ENCODE data around the gene DCTN4. TPM values are rescaled to one million over a fixed set of nuclear protein-coding genes. Genes with fewer than 3 reads are reported as not detected.
A peak's percentile ranks its signal among the peaks of the same experiment; 100 is the strongest.

Gene DCTN4
- total and polyA plus RNA-seq, 2 experiments from 2014 or later = 15.4 to 41.8 TPM

DNA sequence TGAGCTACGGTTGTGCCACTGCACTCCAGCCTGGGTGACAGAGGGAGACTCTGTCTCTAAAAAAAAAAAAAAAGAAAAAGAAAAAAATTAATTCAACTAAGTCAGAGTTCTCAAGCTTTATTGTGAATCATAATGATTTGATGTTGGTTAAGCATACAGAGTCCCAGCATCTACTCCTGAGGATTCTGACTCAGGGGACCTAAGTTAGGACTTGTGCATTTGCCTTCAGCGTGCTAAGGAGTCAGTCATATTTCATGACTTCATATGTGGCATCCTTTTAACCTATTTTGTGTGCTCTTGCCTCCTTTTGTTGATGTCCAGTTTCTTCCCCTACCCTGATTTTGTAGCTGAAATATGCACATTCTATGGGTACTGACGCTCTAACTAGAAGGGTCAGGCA lies 94.9 kb downstream of the DCTN4 start (continued):
- TF ChIP-seq, protein P1, sequence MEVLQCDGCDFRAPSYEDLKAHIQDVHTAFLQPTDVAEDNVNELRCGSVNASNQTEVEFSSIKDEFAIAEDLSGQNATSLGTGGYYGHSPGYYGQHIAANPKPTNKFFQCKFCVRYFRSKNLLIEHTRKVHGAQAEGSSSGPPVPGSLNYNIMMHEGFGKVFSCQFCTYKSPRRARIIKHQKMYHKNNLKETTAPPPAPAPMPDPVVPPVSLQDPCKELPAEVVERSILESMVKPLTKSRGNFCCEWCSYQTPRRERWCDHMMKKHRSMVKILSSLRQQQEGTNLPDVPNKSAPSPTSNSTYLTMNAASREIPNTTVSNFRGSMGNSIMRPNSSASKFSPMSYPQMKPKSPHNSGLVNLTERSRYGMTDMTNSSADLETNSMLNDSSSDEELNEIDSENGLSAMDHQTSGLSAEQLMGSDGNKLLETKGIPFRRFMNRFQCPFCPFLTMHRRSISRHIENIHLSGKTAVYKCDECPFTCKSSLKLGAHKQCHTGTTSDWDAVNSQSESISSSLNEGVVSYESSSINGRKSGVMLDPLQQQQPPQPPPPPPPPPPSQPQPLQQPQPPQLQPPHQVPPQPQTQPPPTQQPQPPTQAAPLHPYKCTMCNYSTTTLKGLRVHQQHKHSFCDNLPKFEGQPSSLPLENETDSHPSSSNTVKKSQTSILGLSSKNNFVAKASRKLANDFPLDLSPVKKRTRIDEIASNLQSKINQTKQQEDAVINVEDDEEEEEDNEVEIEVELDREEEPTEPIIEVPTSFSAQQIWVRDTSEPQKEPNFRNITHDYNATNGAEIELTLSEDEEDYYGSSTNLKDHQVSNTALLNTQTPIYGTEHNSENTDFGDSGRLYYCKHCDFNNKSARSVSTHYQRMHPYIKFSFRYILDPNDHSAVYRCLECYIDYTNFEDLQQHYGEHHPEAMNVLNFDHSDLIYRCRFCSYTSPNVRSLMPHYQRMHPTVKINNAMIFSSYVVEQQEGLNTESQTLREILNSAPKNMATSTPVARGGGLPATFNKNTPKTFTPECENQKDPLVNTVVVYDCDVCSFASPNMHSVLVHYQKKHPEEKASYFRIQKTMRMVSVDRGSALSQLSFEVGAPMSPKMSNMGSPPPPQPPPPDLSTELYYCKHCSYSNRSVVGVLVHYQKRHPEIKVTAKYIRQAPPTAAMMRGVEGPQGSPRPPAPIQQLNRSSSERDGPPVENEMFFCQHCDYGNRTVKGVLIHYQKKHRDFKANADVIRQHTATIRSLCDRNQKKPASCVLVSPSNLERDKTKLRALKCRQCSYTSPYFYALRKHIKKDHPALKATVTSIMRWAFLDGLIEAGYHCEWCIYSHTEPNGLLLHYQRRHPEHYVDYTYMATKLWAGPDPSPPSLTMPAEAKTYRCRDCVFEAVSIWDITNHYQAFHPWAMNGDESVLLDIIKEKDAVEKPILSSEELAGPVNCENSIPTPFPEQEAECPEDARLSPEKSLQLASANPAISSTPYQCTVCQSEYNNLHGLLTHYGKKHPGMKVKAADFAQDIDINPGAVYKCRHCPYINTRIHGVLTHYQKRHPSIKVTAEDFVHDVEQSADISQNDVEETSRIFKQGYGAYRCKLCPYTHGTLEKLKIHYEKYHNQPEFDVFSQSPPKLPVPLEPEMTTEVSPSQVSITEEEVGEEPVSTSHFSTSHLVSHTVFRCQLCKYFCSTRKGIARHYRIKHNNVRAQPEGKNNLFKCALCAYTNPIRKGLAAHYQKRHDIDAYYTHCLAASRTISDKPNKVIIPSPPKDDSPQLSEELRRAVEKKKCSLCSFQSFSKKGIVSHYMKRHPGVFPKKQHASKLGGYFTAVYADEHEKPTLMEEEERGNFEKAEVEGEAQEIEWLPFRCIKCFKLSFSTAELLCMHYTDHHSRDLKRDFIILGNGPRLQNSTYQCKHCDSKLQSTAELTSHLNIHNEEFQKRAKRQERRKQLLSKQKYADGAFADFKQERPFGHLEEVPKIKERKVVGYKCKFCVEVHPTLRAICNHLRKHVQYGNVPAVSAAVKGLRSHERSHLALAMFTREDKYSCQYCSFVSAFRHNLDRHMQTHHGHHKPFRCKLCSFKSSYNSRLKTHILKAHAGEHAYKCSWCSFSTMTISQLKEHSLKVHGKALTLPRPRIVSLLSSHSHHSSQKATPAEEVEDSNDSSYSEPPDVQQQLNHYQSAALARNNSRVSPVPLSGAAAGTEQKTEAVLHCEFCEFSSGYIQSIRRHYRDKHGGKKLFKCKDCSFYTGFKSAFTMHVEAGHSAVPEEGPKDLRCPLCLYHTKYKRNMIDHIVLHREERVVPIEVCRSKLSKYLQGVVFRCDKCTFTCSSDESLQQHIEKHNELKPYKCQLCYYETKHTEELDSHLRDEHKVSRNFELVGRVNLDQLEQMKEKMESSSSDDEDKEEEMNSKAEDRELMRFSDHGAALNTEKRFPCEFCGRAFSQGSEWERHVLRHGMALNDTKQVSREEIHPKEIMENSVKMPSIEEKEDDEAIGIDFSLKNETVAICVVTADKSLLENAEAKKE (CRISPR knock-in tag; IDR thresholded peaks at IDR 0.05) = no peak
- TF ChIP-seq, protein P2, sequence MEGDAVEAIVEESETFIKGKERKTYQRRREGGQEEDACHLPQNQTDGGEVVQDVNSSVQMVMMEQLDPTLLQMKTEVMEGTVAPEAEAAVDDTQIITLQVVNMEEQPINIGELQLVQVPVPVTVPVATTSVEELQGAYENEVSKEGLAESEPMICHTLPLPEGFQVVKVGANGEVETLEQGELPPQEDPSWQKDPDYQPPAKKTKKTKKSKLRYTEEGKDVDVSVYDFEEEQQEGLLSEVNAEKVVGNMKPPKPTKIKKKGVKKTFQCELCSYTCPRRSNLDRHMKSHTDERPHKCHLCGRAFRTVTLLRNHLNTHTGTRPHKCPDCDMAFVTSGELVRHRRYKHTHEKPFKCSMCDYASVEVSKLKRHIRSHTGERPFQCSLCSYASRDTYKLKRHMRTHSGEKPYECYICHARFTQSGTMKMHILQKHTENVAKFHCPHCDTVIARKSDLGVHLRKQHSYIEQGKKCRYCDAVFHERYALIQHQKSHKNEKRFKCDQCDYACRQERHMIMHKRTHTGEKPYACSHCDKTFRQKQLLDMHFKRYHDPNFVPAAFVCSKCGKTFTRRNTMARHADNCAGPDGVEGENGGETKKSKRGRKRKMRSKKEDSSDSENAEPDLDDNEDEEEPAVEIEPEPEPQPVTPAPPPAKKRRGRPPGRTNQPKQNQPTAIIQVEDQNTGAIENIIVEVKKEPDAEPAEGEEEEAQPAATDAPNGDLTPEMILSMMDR (conservative IDR thresholded peaks at IDR 0.05; ENCODE audit: low read depth in 2 of 2) = no peak
- no peak for TF ChIP-seq ZNF331 (CRISPR knock-in tag; IDR thresholded peaks at IDR 0.05; ENCODE audit: low read depth)
- TF ChIP-seq EZH2 (IDR thresholded peaks at IDR 0.05; ENCODE audit: low read depth, unreplicated experiment) = no peak
- TF ChIP-seq POLR2AphosphoS5 (IDR thresholded peaks at IDR 0.05; ENCODE audit: low read depth) = no peak
- TF ChIP-seq ZNF114 (CRISPR knock-in tag; IDR thresholded peaks at IDR 0.05) = no peak

DNA sequence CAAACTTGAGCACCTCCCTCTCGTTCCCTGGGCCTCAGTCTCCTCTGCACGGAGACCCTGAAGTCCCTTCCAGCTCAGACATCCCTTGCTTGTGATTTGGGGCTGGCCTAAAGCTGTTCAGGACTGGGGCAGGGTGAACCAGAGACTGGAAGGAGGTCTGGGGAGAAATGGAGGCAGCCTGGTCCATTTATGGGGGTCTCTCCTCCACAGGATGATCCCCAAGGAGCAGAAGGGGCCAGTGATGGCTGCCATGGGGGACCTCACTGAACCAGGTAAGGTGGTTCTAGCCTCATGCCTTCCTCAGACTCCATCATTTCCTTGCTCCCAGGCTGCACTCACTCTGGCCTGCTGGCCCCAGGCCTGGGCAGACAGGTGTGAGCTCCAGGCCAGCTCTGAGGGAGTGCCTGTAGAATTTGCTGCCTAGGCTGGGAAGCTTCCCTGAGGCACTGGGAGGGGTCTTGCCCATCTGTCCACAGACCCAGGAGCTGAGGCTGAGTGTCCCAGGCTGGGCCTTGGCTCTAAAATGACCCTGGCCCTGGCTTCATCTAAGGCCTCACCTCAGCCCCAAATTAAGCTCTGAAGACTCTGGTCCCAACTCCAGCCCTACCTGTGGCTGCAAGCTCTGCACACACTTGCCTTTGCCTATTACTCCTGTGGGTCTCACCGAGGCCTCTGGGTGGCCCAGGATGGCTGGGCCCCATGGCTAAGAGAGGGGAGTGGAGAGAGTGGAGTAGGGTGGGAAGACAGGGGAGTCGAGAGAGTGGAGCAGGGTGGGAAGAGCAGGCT lies 95.9 kb downstream of the DCTN4 start:
- no peak for DNase-seq (ENCODE audit: low spot score)
- H3K4me1 ChIP-seq (ENCODE audit: insufficient read depth) = no peaks in the 10 kb centered on the region; the same call in 1 of the 2 replicates
- H3K4me3 Mint-ChIP-seq = no peak overlapping the region
- H3K9me3 Mint-ChIP-seq = no peaks in the 10 kb centered on the region
- H3K27me3 Mint-ChIP-seq (ENCODE audit: insufficient read depth, low read depth, poor library complexity) = peaks cover 18% of the 10 kb centered on the region
- no peak overlapping the region for H2AFZ ChIP-seq
- peak; percentile 62 for ATAC-seq
- peaks cover under 1% of the 10 kb centered on the region; the same call in 1 of the 2 replicates for H3K27me3 ChIP-seq (ENCODE audit: insufficient read depth)
- no peaks in the 10 kb centered on the region for H3K36me3 ChIP-seq (ENCODE audit: insufficient read depth)
- no peak overlapping the region for H3K4me2 ChIP-seq
- H3K9me2 ChIP-seq (ENCODE audit: insufficient read depth) = no peaks in the 10 kb centered on the region
- H3F3A ChIP-seq (replicated peaks; ENCODE audit: low read depth) = no peaks in the 10 kb centered on the region
- H3K27ac ChIP-seq (ENCODE audit: low read depth) = no peak overlapping the region
- H3K4me3 ChIP-seq = no peak overlapping the region
- no peak for TF ChIP-seq JUNB (IDR thresholded peaks at IDR 0.05; ENCODE audit: unreplicated experiment)
- no peak for TF ChIP-seq STAT1 (IDR thresholded peaks at IDR 0.05; ENCODE audit: unreplicated experiment)
- no peak for TF ChIP-seq ZNF331 (CRISPR knock-in tag; IDR thresholded peaks at IDR 0.05; ENCODE audit: low read depth)
- no peaks in the 10 kb centered on the region; the same call in 1 of the 2 replicates for H3K79me2 ChIP-seq (replicated peaks; ENCODE audit: insufficient read depth)
- no peaks in the 10 kb centered on the region for H4K20me1 ChIP-seq (replicated peaks; ENCODE audit: insufficient read depth)
- H3K27ac Mint-ChIP-seq = no peak overlapping the region
- H3K4me1 Mint-ChIP-seq = peaks cover 24% of the 10 kb centered on the region
- H3K36me3 Mint-ChIP-seq (ENCODE audit: low read depth) = no peaks in the 10 kb centered on the region; the same call in 2 of the 3 replicates
